ENCODE data around the gene HDAC9. TPM values are rescaled to one million over a fixed set of nuclear protein-coding genes. Genes with fewer than 3 reads are reported as not detected.

HDAC9 gene
- total and polyA plus RNA-seq, 12 donors, result 2.6 to 23.1 (median 7.5) TPM

DNA sequence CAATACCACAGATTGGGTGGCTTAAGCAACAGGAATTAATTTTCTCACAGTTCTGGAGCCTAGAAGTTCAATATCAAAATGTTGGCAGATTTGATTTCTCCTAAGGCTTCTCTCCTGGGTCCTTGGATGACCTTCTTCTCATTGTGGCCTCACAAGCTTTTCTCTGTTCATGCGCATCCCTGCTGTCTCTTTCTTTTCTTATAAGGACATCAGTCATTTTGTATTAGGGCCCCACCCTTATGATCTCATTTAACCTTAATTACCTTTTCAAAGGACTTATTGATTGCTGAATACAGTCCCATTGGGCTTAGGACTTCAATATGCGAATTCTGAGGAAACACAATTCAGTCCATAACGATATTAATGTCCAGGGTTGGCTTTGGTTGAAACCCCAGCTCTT lies 285.4 kb downstream of the HDAC9 start:
- Histone ChIP-seq H3K36me3 (replicated peaks in 1 of 2) (no peaks in the 10 kb centered on the region), H3K27me3 (no peaks in the 10 kb centered on the region), H3K4me1 (replicated peaks in 1 of 2) (no peaks in the 10 kb centered on the region), H3K4me3 (no peak overlapping the region), H3K9me3 (replicated peaks in 1 of 3) (no peaks in the 10 kb centered on the region), H3K27ac (no peak overlapping the region)
- DNase-seq, result no peak
- intact Hi-C loops (cut with DNase I), result no loop called here
- TF ChIP-seq, protein P1, sequence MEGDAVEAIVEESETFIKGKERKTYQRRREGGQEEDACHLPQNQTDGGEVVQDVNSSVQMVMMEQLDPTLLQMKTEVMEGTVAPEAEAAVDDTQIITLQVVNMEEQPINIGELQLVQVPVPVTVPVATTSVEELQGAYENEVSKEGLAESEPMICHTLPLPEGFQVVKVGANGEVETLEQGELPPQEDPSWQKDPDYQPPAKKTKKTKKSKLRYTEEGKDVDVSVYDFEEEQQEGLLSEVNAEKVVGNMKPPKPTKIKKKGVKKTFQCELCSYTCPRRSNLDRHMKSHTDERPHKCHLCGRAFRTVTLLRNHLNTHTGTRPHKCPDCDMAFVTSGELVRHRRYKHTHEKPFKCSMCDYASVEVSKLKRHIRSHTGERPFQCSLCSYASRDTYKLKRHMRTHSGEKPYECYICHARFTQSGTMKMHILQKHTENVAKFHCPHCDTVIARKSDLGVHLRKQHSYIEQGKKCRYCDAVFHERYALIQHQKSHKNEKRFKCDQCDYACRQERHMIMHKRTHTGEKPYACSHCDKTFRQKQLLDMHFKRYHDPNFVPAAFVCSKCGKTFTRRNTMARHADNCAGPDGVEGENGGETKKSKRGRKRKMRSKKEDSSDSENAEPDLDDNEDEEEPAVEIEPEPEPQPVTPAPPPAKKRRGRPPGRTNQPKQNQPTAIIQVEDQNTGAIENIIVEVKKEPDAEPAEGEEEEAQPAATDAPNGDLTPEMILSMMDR (IDR thresholded peaks at IDR 0.05), result no peak
- no peak for TF ChIP-seq POLR2A (IDR thresholded peaks at IDR 0.05)
- WGBS, 4 donors, result 75 to 89% (median 83%) methylated on average over 3 of the region's 3 CpGs

DNA sequence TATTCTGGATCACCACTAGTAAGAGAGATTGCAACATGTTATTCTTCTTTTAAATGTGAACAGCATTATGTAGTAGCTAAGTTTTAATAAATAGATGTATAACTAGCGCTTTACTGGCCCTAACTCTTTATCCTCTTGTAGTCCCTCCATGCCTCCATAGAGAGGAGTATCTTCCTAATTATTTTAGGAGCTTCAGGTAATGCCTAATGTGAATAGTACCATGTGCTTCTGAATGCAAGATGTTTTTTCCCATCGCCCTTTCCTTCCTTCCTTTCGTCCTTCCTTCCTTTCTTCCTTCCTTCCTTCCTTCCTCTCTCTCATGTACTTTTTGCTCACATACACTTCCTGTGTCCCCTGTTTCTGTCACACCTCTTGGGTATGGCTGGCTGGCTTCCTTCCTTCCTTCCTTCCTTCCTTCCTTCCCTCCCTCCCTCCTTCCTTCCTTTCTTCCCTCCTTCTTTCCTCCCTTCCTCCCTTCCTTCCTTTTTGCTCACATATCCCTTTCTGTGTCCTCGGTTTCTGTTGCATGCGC lies 290.7 kb downstream of the HDAC9 start:
- Histone ChIP-seq H3K9me3 (replicated peaks in 1 of 3) (no peaks in the 10 kb centered on the region), H3K36me3 (replicated peaks in 1 of 2) (no peaks in the 10 kb centered on the region), H3K27me3 (no peaks in the 10 kb centered on the region), H3K4me3 (no peak overlapping the region), H3K4me1 (replicated peaks in 1 of 2) (no peaks in the 10 kb centered on the region), H3K27ac (no peak overlapping the region)
- 81 to 89% (median 87%) methylated on average over 5 of the region's 5 CpGs for WGBS, 4 donors
- TF ChIP-seq, protein P1 (IDR thresholded peaks at IDR 0.05), result no peak
- no peak for TF ChIP-seq POLR2A (IDR thresholded peaks at IDR 0.05)
- intact Hi-C loops (cut with DNase I), result no loop called here
- DNase-seq, result no peak

DNA sequence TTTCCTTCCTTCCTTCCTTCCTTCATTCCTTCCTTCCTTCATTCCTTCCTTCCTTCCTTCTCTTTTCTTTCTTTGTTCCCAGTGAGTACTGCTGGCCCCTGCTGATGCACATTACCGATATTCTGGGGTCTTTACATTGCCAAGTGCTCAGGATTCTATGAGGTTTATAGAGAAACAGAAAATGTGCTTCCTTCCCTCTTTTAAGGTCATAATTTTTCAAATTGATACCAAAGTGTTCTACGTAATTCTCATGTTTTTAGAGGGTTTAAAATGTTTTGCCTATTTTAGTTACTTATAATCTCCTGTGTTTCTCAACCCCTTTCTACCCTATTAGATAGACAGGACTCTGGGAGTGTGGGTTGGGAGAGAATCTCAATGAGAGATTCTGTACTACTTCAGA lies 291.2 kb downstream of the HDAC9 start:
- Histone ChIP-seq H3K27me3 (no peaks in the 10 kb centered on the region), H3K27ac (no peak overlapping the region), H3K4me3 (no peak overlapping the region), H3K9me3 (replicated peaks in 1 of 3) (no peaks in the 10 kb centered on the region), H3K36me3 (replicated peaks in 1 of 2) (no peaks in the 10 kb centered on the region), H3K4me1 (replicated peaks in 1 of 2) (no peaks in the 10 kb centered on the region)
- intact Hi-C loops (cut with DNase I), result no loop called here
- DNase-seq, result no peak
- WGBS, 4 donors, result 75 to 90% (median 86%) methylated on average over 2 of the region's 2 CpGs
- TF ChIP-seq POLR2A (IDR thresholded peaks at IDR 0.05), result no peak
- TF ChIP-seq, protein P1 (IDR thresholded peaks at IDR 0.05), result no peak

DNA sequence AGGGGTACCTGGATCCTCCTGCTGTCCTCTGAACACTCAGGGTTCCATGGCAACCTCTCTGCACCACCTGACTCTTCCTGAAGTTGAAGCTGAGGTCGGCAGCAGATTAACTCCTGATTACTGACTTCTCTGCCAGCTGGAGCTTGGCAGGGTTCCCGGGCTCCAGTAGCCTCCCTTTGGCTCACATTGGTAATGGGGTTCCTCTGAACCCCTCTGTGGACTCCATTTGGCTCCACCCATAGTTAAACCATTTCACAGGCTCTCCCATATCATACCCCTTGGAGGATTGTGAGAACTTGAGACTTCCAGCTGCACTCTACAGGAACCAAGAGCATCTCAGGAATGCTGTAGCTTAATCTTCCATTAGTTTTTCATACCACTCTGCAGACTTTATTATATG lies 292.5 kb downstream of the HDAC9 start:
- no peak overlapping the region for H3K27ac ChIP-seq
- H3K9me3 ChIP-seq (replicated peaks in 1 of 3), result no peaks in the 10 kb centered on the region
- DNase-seq, result peak in 1 of 7 donors; percentile 60
- no peaks in the 10 kb centered on the region for H3K36me3 ChIP-seq (replicated peaks in 1 of 2)
- H3K4me1 ChIP-seq (replicated peaks in 1 of 2), result no peaks in the 10 kb centered on the region
- no peaks in the 10 kb centered on the region for H3K27me3 ChIP-seq
- H3K4me3 ChIP-seq, result no peak overlapping the region
- WGBS, 4 donors, result 46 to 75% (median 60%) methylated on average over 2 of the region's 2 CpGs
- intact Hi-C loops (cut with DNase I), result no loop called here
- TF ChIP-seq, protein P1 (IDR thresholded peaks at IDR 0.05), result no peak
- no peak for TF ChIP-seq POLR2A (IDR thresholded peaks at IDR 0.05)

All from adrenal gland (tissue), 12 donors.